H1 (cell line): ENCODE data around the gene RAP1A. TPM values are rescaled to one million over a fixed set of nuclear protein-coding genes. Genes with fewer than 3 reads are reported as not detected.

Experiments
- CTCF ChIA-PET: fragments of 300-600 bp; sonication (Branson Sonifier 250); formaldehyde crosslinking; loops from one replicate; lab custom pipeline; 2021; ENCODE audit not compliant: partially characterized antibody; lab: Charles Lee
- POLR2A ChIA-PET: fragments of 300-600 bp; sonication (Branson Sonifier 250); formaldehyde crosslinking; loops from one replicate; lab custom pipeline; 2021; ENCODE audit warnings: inconsistent platforms; ENCODE audit not compliant: partially characterized antibody; lab: Charles Lee
- DNase-seq, 2 experiments: peaks; one replicate each; pipeline versions ENCODE4 v3.0.0 to v3.0.0-alpha.2; 2010 to 2022; ENCODE audit warnings: low spot score in 2 of 2, low read depth in 1 of 2, mixed read lengths in 1 of 2
- FAIRE-seq: peaks from 2 replicates; lab custom pipeline; 2011; peaks lifted over from hg19 to GRCh38; lab: Jason Lieb, UNC
- H2AFZ ChIP-seq: 2 replicates; pipeline ENCODE4 v1.8.1; 2012; ENCODE audit warnings: low read length, inconsistent platforms
- H2AK5ac ChIP-seq: 2 replicates; pipeline ENCODE4 v1.6.1; 2013; ENCODE audit warnings: low read depth, low read length
- H2BK120ac ChIP-seq: replicated peaks from 2 replicates; pipeline ENCODE3; 2013; ENCODE audit warnings: low read depth, low read length, inconsistent platforms
- H2BK12ac ChIP-seq: 2 replicates; pipeline ENCODE4 v1.6.1; 2013; ENCODE audit warnings: low read depth, low read length
- H2BK15ac ChIP-seq: 2 replicates; pipeline ENCODE4 v1.6.1; 2013; ENCODE audit warnings: low read length
- H2BK20ac ChIP-seq: 2 replicates; pipeline ENCODE4 v1.6.1; 2013; ENCODE audit warnings: low read length
- H2BK5ac ChIP-seq: 2 replicates; pipeline ENCODE4 v1.6.1; 2013; ENCODE audit warnings: low read depth, low read length
- H3K14ac ChIP-seq: 2 replicates; pipeline ENCODE4 v1.6.1; 2013; ENCODE audit warnings: inconsistent platforms; ENCODE audit not compliant: insufficient read length
- H3K18ac ChIP-seq: 2 replicates; pipeline ENCODE4 v1.6.1; 2013; ENCODE audit warnings: low read length; ENCODE audit errors: extremely low read depth
- H3K23ac ChIP-seq: 2 replicates; pipeline ENCODE4 v1.6.1; 2013; ENCODE audit warnings: inconsistent platforms; ENCODE audit not compliant: insufficient read length
- H3K23me2 ChIP-seq: 2 replicates; pipeline ENCODE4 v1.6.1; 2013; ENCODE audit warnings: low read depth, low read length
- H3K27ac ChIP-seq: 2 replicates; pipeline ENCODE4 v1.6.1; 2011; ENCODE audit warnings: low read depth, low read length, inconsistent platforms
- H3K27me3 ChIP-seq, 4 experiments: replicated peaks in 1 of 4; 1 replicate in 1 of 4; 2 replicates in 3 of 4; pipeline versions ENCODE4 v1.6.1 to v1.8.1; 2011 to 2013; ENCODE audit warnings: low read length in 3 of 4, mild to moderate bottlenecking in 3 of 4, inconsistent platforms in 2 of 4, mixed read lengths in 2 of 4, moderate library complexity in 1 of 4; ENCODE audit not compliant: control insufficient read depth in 3 of 4, insufficient read depth in 3 of 4; ENCODE audit errors: extremely low read depth in 1 of 4
- H3K36me3 ChIP-seq, 4 experiments: 2 replicates each; pipeline versions ENCODE4 v1.6.1 to v1.8.1; 2011 to 2013; ENCODE audit warnings: mild to moderate bottlenecking in 4 of 4, low read length in 3 of 4, moderate library complexity in 2 of 4, control low read depth in 1 of 4, inconsistent platforms in 1 of 4; ENCODE audit not compliant: insufficient read depth in 4 of 4, control insufficient read depth in 2 of 4
- H3K4ac ChIP-seq: replicated peaks from 2 replicates; pipeline ENCODE3; 2013; ENCODE audit warnings: low read length, low read depth, mixed read lengths, inconsistent platforms; ENCODE audit not compliant: insufficient read length
- H3K4me1 ChIP-seq, 4 experiments: replicated peaks in 1 of 4; 1 replicate in 1 of 4; 2 replicates in 3 of 4; pipeline versions ENCODE4 v1.6.1 to v1.8.1; 2011 to 2013; ENCODE audit warnings: low read length in 3 of 4, inconsistent platforms in 2 of 4, mixed read lengths in 1 of 4; ENCODE audit not compliant: insufficient read depth in 4 of 4, control insufficient read depth in 3 of 4
- H3K4me2 ChIP-seq, 2 experiments: 2 replicates each; pipeline versions ENCODE4 v1.6.1 to v1.8.1; 2011 to 2013; ENCODE audit warnings: low read depth in 2 of 2, low read length in 2 of 2, control low read depth in 1 of 2, inconsistent platforms in 1 of 2, mild to moderate bottlenecking in 1 of 2; ENCODE audit not compliant: insufficient read depth in 1 of 2
- H3K4me3 ChIP-seq, 4 experiments: fragments of 200-600, 300-600 bp in 1 of 4; sonication (generic), shearing (Covaris generic), sonication (Bioruptor Twin) in 1 of 4; 2 replicates each; pipeline versions ENCODE4 v1.5.1 to v1.8.1; 2011 to 2016; ENCODE audit warnings: low read length in 4 of 4, low read depth in 3 of 4, control low read depth in 2 of 4, inconsistent platforms in 2 of 4, mild to moderate bottlenecking in 2 of 4, mixed read lengths in 1 of 4, moderate library complexity in 1 of 4; ENCODE audit not compliant: insufficient read depth in 2 of 4; ENCODE audit errors: extremely low read depth in 1 of 4
- H3K56ac ChIP-seq: replicated peaks from 2 replicates; pipeline ENCODE3; 2013; ENCODE audit warnings: low read depth, mild to moderate bottlenecking, mixed read lengths, low read length, inconsistent platforms; ENCODE audit not compliant: insufficient read length
- H3K79me1 ChIP-seq: 2 replicates; pipeline ENCODE4 v1.6.1; 2013; ENCODE audit warnings: low read depth, low read length, control low read depth
- H3K79me2 ChIP-seq, 2 experiments: 2 replicates each; pipeline versions ENCODE4 v1.6.1 to v1.8.1; 2012 to 2013; ENCODE audit warnings: low read length in 2 of 2, mild to moderate bottlenecking in 2 of 2, inconsistent platforms in 1 of 2; ENCODE audit not compliant: insufficient read depth in 2 of 2, control insufficient read depth in 1 of 2
- H3K9ac ChIP-seq, 4 experiments: replicated peaks in 1 of 4; 1 replicate in 1 of 4; 2 replicates in 3 of 4; pipeline versions ENCODE4 v1.6.1 to v1.8.1; 2011 to 2013; ENCODE audit warnings: low read depth in 3 of 4, low read length in 3 of 4, control low read depth in 2 of 4, mild to moderate bottlenecking in 2 of 4, moderate library complexity in 2 of 4, inconsistent platforms in 1 of 4; ENCODE audit errors: extremely low read depth in 1 of 4
- H3K9me3 ChIP-seq, 2 experiments: 2 replicates each; pipeline versions ENCODE4 v1.6.1 to v1.8.1; 2012 to 2013; ENCODE audit warnings: mild to moderate bottlenecking in 2 of 2, moderate library complexity in 2 of 2, control low read depth in 1 of 2, inconsistent platforms in 1 of 2, low read depth in 1 of 2, low read length in 1 of 2, mixed read lengths in 1 of 2; ENCODE audit not compliant: insufficient read depth in 2 of 2
- H4K20me1 ChIP-seq, 2 experiments: replicated peaks in 1 of 2; 2 replicates each; pipeline versions ENCODE3 to v1.8.1; 2011 to 2013; ENCODE audit warnings: inconsistent platforms in 2 of 2, low read length in 2 of 2, mild to moderate bottlenecking in 1 of 2; ENCODE audit not compliant: insufficient read depth in 2 of 2, control insufficient read depth in 1 of 2
- H4K5ac ChIP-seq: 2 replicates; pipeline ENCODE4 v1.6.1; 2013; ENCODE audit warnings: low read length, low read depth, mixed read lengths, inconsistent platforms; ENCODE audit not compliant: insufficient read length
- H4K8ac ChIP-seq: 2 replicates; pipeline ENCODE4 v1.8.0; 2013; ENCODE audit warnings: mild to moderate bottlenecking, moderate library complexity, low read length, inconsistent platforms; ENCODE audit not compliant: insufficient read depth; ENCODE audit errors: extremely low read depth
- H4K91ac ChIP-seq: replicated peaks from 2 replicates; pipeline ENCODE3; 2013; ENCODE audit warnings: low read length, mixed read lengths, inconsistent platforms; ENCODE audit not compliant: insufficient read length
- HDAC2 ChIP-seq, 2 experiments: fragments of 300-600 bp in 1 of 2; sonication (generic) in 1 of 2; IDR thresholded peaks; 2 replicates each; pipeline ENCODE4 v1.6.1; 2011 to 2012; ENCODE audit warnings: low read depth in 2 of 2, low read length in 2 of 2, mild to moderate bottlenecking in 2 of 2, moderate library complexity in 2 of 2, borderline replicate concordance in 1 of 2, inconsistent platforms in 1 of 2
- KDM5A ChIP-seq: fragments of 200-600 bp; IDR thresholded peaks from 2 replicates; pipeline ENCODE4 v1.7.1; 2012; ENCODE audit warnings: mild to moderate bottlenecking, low read length, inconsistent platforms, mixed read lengths
- RAD21 ChIP-seq, 2 experiments: IDR thresholded peaks in 1 of 2; conservative IDR thresholded peaks in 1 of 2; 2 replicates each; pipeline ENCODE4 v1.6.1; 2011; ENCODE audit warnings: low read depth in 2 of 2, low read length in 2 of 2, improper control_type of control experiment in 1 of 2, inconsistent platforms in 1 of 2, mild to moderate bottlenecking in 1 of 2, moderate library complexity in 1 of 2
- SAP30 ChIP-seq: fragments of 300-600 bp; sonication (generic); IDR thresholded peaks from 2 replicates; pipeline ENCODE4 v1.7.1; 2012; ENCODE audit warnings: low read length, moderate library complexity, mild to moderate bottlenecking, inconsistent platforms; ENCODE audit not compliant: insufficient read depth, insufficient replicate concordance
- WGBS, 2 experiments: shearing (Covaris generic) in 1 of 2; methylation state at CpG; one replicate each; pipeline versions ENCODE4 v1.1.6 to v1.1.7; 2013 to 2015; ENCODE audit warnings: low lambda C conversion rate in 2 of 2, mixed read lengths in 2 of 2, inconsistent platforms in 1 of 2, low coverage in 1 of 2, missing lambda C conversion rate in 1 of 2; ENCODE audit not compliant: insufficient replicate concordance in 2 of 2, insufficient coverage in 1 of 2, insufficient read length in 1 of 2; ENCODE audit errors: extremely low coverage in 1 of 2, missing lambda C conversion rate in 1 of 2; 5-methylcytosine and 5-hydroxymethylcytosine counted together
- polyA plus RNA-seq, 7 experiments: library from polyadenylated mRNA; depleted of rRNA in 3 of 7; stranded (reverse) in 5 of 7; unstranded in 2 of 7; fragments of >200 nt in 5 of 7; fragments of 200-250 nt in 2 of 7; gene quantifications; 1 replicate in 5 of 7; 2 replicates in 1 of 7; 4 replicates in 1 of 7; pipeline versions ENCODE4 v1.2.1 to v1.2.3, GENCODE V29; 2011 to 2013; ENCODE audit warnings: missing spikeins in 2 of 7, mixed read lengths in 2 of 7
- total RNA-seq: library from RNA; stranded (reverse); fragmentation: NEBNext Ultra II Directional; extraction: Animal tissue kit (Norgen Biotek cat#: 25700); gene quantifications from 2 replicates; pipeline ENCODE4 v1.2.1, GENCODE V29; 2021

The RAP1A gene
- total and polyA plus RNA-seq, 2 of the 8 experiments (the other 6 are each of a cell fraction or from before 2014, with no cell fraction given) = 10.9 to 35.8 TPM

GRCh38 chr1:111654839-111655238 lies 35.2 kb downstream of the RAP1A start:
- no peak overlapping the region for H2BK5ac ChIP-seq
- peaks cover 0 to 5% (median 0%) of the 10 kb centered on the region in 4 experiments; a peak in 2 of 7 replicates for H3K4me1 ChIP-seq
- FAIRE-seq = no peak
- no peak for TF ChIP-seq SAP30
- TF ChIP-seq KDM5A = no peak
- no peak for TF ChIP-seq RAD21 (IDR thresholded peaks at IDR 0.05 in 1 of 2, conservative IDR thresholded peaks at IDR 0.05 in 1 of 2; ENCODE audit: low read depth in 2 of 2, low read length in 2 of 2)
- no peak for TF ChIP-seq HDAC2 (IDR thresholded peaks at IDR 0.05; ENCODE audit: borderline replicate concordance in 1 of 2, low read depth in 2 of 2, low read length in 2 of 2)
- TF ChIP-seq, all 59 proteins: peak for 0
- H3K36me3 ChIP-seq = no peaks in the 10 kb centered on the region
- H4K20me1 ChIP-seq = peaks cover 0 to 2% of the 10 kb centered on the region in 2 experiments
- H4K5ac ChIP-seq = no peak overlapping the region
- H3K14ac ChIP-seq = no peak overlapping the region
- no peak overlapping the region for H3K4ac ChIP-seq
- no peak overlapping the region for H3K27ac ChIP-seq
- no peaks in the 10 kb centered on the region for H3K9me3 ChIP-seq
- H3K23ac ChIP-seq = no peak overlapping the region
- no peaks in the 10 kb centered on the region for H3K79me1 ChIP-seq
- CTCF ChIA-PET = interaction anchor here (0.6 to 1.6 kb wide), 4 partner anchors 38 to 1043 kb away, joined by 3 to 7 read pairs (median 3); no protein-coding TSS in a partner anchor
- H2AFZ ChIP-seq = no peak overlapping the region
- H3K4me2 ChIP-seq = no peak overlapping the region
- no peak overlapping the region for H3K4me3 ChIP-seq
- no peaks in the 10 kb centered on the region for H3K27me3 ChIP-seq
- no peak overlapping the region for H3K18ac ChIP-seq
- no peak overlapping the region for H3K56ac ChIP-seq
- H3K23me2 ChIP-seq = no peaks in the 10 kb centered on the region
- no peak for DNase-seq
- no peak overlapping the region for H2BK12ac ChIP-seq
- H2BK15ac ChIP-seq = no peak overlapping the region
- H2BK120ac ChIP-seq = no peak overlapping the region
- no peak overlapping the region for H4K91ac ChIP-seq
- H3K9ac ChIP-seq = no peak overlapping the region
- WGBS, 2 experiments = 93% methylated on average over 4 of the region's 4 CpGs; no CpG with 5 or more reads in 1 of the 2 experiments
- no peak overlapping the region for H2BK20ac ChIP-seq
- peaks cover 0 to 52% of the 10 kb centered on the region in 2 experiments; a peak in 2 of 4 replicates for H3K79me2 ChIP-seq
- POLR2A ChIA-PET = interaction anchor here (1.4 kb wide), 1 partner anchor 147 kb away, joined by 6 read pairs; no protein-coding TSS in a partner anchor
- H4K8ac ChIP-seq = no peak overlapping the region
- H2AK5ac ChIP-seq = no peak overlapping the region
